IPS-NIHi7 (cell line): ENCODE results near the gene LHX3.
"Not testable (repeated sequence)": the region's sequence is repeated elsewhere in the genome, so short reads cannot be mapped to it uniquely, and the experiment has no call there.

ENCODE experiments used
- DNase-seq: peaks from one replicate; pipeline ENCODE4 v3.0.0; 2012; ENCODE audit warnings: mixed read lengths; ENCODE audit errors: extremely low spot score

LHX3 gene

GRCh38 chr9:136242248-136242647 is 37.3 kb upstream of the LHX3 start:
- no peak for DNase-seq

DNA sequence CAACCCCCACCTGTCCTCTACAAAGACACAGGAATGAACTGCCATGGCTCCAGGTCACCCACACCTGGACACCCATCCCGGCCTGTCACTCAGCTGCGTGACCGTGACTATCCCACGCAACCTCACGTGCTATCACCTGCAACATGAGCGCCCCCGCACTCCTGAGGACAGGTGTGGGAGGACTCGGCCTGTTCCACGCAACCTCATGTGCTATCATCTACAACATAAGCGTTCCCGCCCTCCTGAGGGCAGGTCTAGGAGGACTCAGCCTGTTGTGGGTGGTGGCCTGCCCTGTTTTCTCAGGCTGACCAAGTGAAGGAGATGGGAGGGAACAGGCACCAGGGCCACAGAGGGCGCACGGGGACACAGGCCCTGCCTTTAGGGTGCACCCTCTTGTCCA is 36.6 kb upstream of the LHX3 start:
- no peak for DNase-seq

DNA sequence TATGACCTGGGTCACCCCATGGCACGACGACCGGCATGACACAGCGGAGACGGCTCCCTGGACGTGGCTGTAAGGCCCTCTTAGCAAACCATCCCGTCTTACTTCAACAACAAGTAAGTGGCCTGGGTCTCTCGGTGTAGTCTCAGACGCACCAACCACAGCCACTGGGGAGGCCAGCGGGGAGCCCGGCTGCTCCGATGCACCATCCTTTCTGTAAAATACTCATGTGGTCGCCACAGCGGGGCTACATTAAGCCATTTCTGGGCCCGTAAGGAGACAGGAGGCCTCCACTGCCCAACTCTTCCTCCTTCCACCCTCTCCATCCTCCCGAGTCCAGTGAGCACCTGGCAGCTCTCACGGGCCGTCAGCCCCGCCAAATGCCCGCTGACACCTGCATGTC is 36.0 kb upstream of the LHX3 start:
- DNase-seq: no peak

- DNase-seq: no peak
These were observed 35.0 kb upstream of the LHX3 start for GRCh38 chr9:136239983-136240330.

DNA sequence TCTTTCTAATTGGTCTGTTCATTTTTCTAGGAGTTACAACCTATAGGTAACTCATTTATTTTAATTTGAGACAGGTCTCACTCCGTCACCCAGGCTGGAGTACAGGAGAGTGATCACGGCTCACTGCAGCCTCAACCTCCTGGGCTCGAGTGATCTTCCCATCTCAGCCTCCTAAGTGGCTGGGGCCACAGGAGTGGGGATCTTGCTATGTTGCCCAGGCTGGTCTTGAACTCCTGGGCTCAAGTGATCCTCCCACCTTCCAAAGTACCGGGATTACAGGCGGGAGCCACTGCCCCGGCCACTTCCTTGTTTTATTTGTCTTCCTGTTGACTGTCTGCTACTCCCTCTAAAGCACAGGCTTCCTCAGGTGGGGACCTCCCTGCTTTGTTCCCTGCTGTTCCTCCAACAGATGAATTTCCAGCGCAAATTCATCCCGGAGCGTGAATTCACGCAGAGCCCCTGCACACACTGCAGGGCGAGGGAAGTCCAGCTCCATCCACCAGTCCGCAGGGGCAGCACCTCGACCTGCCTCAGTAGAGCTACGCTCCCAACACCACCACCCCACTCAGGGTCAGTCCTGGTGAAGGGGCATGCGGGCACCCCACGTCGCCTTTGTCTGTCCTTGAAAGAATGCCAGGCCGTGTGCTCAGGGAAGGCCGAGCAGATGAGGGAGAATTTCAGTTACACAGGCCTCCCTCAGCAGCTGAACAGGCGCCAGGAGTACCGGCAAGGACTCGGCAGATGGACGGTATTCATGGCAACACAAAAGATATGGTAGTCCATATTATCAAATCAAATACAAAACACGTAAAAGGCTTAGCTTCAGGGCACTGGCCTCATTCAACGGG is 34.4 kb upstream of the LHX3 start:
- DNase-seq: no peak

DNA sequence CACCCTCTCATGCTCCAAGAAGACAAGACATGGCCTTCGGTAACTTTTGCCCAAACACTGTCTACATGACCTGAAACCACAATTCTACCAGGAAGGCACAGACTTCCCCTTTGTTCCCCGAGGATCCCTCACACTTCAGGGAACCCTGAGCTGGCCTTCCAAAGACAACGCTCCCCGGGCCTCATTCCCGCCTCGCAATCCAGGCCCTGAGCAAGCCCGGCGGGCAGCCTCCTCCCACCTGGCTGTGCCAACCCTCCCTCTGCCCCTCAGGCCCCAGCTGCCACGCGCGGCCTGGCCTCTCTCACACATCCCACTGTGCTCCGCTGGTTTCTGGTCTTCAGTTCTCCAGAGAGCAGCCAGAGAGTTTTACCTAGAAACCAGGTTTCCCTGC is 33.4 kb upstream of the LHX3 start:
- DNase-seq: no peak

DNA sequence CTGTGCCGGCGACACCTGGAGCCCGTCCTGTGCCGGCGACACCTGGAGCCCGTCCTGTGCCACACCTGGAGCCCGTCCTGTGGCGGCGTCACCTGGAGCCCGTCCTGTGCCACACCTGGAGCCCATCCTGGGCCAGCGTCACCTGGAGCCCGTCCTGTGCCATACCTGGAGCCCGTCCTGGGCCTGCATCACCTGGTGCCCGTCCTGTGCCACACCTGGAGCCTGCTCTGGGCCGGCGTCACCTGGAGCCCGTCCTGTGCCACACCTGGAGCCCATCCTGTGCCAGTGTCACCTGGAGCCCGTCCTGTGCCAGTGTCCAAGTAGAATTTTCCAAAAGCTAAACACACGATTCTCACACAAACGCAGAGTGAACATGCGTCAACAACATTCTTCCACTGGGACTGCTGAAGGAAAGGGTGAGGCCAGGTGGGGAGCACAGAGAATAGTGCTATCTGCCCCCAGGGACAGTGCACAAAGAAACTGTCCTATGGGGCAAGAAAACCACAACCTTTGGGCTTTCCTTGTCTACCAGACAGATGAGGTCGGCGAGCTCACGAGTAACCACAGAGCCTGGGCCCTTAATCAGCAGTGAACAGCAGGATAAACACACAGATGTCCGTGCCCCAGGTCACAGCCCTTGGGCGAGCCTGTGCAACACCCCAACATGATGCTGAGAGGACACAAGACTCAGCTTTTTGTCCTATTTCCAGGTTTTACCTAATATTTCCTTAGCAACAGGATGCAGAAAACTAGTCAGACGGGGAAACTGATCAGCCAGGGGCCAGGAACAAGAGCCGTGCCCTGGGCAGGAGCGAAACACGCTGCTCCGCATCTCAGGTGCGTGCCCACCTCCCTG is 32.8 kb upstream of the LHX3 start:
- no peak for DNase-seq

- not testable (repeated sequence) for DNase-seq
These were observed 31.8 kb upstream of the LHX3 start for GRCh38 chr9:136236471-136237410.

GRCh38 chr9:136235709-136236455 is 31.0 kb upstream of the LHX3 start:
- DNase-seq: no peak

DNA sequence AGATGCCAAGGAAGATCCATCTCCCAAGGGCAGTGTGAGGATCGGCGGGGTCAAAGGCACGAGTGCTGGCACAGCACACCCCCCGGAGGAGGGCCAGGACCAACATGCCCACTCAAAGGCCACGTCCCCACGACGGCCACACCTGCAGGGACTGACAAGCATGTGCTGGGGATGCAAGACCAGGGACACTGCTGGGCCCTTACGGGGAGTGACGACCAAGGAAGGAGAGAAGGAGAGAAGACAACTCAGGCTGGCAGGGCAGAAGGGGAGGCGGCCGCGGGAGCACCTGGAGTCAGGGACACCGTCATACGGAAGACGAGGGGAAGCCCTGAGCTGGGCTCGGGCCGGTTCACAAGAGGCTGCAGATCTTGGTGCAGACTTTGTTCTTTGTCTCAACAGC is 30.2 kb upstream of the LHX3 start:
- DNase-seq: no peak

DNA sequence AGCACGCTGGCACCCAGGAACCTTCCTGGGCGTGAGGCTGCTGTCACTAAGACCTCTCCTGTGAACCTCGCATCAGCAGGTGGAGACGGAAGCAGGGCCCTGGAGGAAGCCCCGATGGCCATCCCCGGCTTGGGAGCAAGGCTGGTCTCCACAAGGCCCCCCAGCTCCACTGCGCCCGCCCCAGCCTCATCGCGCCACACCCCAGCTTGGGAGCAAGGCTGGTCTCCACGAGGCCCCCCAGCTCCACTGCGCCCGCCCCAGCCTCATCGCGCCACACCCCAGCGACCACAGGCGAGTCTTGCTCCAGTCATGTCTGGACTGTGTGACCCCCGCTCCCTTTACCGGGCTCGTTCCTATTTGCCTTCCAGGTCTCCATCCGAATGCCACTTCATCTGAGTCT is 29.7 kb upstream of the LHX3 start:
- no peak for DNase-seq

- DNase-seq: no peak
These were observed 28.9 kb upstream of the LHX3 start for GRCh38 chr9:136233868-136234267.

GRCh38 chr9:136233411-136233810 is 28.5 kb upstream of the LHX3 start:
- DNase-seq: no peak

DNA sequence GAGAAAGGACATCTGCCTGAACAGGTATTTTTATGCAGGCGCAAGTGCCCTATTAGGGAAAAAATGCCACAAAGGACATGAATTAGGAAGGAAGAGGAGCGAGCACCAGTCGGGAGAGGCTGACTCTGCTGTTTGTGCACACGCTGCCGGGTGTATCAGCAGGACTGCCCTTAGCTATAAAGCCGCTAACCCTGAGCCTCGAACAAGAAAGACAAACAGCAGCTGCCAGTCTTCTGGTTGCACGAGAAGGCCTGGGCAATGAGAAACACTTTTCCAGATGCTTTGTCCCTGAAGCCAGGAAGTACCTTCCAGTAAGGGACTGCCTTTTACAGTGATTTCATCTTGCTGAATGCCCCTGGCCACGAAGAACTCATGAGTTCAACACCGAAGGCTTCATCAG is 28.0 kb upstream of the LHX3 start:
- DNase-seq: no peak

DNA sequence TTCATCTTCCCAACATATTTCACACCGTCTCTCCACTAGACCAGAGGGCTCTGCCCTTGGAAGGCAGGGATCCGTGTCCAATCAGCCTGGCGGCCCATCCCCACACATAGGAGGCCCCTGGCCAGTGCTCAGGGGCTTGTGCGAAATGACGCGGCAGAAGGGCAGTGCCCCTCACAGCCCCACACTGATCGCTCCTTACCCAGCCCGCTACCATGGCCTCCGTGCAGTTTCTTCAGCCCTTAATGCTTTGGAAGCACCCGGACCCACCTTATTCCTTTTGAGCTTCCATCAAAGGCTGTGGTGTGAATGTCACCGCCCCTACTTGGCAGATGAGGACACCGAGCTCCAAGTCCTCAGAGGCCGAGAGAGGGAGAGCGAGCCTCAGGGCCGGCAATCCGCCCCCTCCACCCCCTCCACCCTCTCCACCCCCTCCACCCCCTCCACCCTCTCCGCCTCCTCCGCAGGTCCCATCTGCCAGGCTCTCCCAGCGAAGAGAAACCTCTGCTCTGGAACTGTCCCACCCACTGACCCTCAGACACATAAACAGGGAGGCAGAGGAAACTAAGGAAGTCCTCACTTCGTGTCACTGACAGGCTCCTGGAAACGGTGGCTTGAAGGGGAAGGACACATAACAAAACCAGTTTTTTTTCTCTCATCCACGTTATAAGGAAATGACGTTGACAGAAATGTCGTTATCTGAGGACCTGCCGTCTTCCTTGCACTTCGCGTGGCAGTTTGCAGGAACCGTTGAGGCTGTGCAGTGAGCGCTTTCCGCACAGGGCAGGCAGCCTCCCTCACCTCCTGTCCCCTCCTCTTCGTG is 26.8 kb upstream of the LHX3 start:
- DNase-seq: no peak

DNA sequence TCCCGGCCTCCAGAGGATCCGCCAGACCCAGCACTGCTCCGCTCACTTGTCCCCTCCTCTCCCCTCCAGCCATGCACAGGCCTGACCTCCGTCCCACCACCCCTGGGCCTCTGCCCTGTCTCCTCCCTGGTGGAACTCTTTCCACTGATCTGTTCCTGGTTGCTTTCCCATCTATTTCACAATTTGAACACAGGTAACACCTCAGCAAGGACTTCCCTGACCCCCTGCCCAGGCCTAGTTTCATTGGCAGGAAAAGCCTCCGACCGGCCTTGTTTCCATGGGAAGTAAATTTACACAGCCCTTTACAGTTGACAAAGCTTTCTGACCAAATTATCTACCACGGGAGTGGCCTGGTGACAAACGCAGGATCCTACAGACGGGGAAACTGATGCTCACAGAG is 25.8 kb upstream of the LHX3 start:
- no peak for DNase-seq

DNA sequence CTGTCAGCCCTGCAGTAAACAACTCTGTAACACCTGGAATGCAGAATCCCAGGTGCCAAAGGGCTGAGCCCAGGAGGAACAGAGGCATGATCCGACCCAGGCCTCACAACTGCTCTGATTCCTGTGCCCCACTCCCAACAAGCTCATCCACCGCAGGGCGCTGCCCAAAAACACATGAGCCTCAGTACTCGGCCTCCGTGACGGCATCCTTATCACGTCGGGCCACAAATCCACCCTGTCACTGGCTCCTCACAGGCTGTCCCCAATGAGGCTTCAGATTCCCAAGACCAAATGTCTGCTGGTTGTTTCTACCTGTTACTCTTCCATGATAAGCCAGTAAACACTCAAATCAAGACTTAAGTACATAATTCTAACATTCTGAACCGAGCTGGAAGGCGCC is 25.4 kb upstream of the LHX3 start:
- DNase-seq: no peak

- DNase-seq: no peak
These were observed 24.5 kb upstream of the LHX3 start for GRCh38 chr9:136229096-136230065.
